ENCODE results near the gene PPT1.

The PPT1 gene

DNA sequence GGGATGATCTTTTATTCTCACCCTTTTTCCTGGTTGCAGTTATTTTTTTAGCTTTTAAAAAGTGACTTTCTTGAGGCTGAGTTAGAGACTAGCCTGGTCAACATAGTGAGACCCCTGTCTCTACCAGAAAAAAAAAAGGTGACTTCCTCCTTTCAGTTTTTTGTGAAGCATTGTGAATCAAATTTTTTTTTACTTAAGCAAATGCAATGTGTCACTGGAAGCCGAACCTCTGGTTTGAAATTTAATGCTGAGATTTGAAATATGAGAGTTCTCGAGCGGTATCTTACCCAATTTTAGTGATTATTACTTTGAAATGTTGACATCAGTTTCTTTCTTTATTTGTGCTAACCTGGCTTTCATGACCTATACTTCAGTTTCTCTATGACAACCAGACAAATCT lies 52.9 kb downstream of the PPT1 start:
- TF ChIP-seq, protein P1, sequence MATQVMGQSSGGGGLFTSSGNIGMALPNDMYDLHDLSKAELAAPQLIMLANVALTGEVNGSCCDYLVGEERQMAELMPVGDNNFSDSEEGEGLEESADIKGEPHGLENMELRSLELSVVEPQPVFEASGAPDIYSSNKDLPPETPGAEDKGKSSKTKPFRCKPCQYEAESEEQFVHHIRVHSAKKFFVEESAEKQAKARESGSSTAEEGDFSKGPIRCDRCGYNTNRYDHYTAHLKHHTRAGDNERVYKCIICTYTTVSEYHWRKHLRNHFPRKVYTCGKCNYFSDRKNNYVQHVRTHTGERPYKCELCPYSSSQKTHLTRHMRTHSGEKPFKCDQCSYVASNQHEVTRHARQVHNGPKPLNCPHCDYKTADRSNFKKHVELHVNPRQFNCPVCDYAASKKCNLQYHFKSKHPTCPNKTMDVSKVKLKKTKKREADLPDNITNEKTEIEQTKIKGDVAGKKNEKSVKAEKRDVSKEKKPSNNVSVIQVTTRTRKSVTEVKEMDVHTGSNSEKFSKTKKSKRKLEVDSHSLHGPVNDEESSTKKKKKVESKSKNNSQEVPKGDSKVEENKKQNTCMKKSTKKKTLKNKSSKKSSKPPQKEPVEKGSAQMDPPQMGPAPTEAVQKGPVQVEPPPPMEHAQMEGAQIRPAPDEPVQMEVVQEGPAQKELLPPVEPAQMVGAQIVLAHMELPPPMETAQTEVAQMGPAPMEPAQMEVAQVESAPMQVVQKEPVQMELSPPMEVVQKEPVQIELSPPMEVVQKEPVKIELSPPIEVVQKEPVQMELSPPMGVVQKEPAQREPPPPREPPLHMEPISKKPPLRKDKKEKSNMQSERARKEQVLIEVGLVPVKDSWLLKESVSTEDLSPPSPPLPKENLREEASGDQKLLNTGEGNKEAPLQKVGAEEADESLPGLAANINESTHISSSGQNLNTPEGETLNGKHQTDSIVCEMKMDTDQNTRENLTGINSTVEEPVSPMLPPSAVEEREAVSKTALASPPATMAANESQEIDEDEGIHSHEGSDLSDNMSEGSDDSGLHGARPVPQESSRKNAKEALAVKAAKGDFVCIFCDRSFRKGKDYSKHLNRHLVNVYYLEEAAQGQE (IDR thresholded peaks at IDR 0.05; ENCODE audit: insufficient read depth in 1 of 2, low read depth in 2 of 2, low read length in 2 of 2), result no peak
- TF ChIP-seq TAF1 (IDR thresholded peaks at IDR 0.05; ENCODE audit: borderline replicate concordance, insufficient read depth, low read length) (no peak), POLR2AphosphoS5 (IDR thresholded peaks at IDR 0.05; ENCODE audit: low read depth, low read length) (no peak), SIN3A (IDR thresholded peaks at IDR 0.05; ENCODE audit: borderline replicate concordance, insufficient read depth, low read length) (no peak), FOXP2 (optimal IDR thresholded peaks at IDR 0.05; ENCODE audit: borderline replicate concordance, extremely low read depth, extremely low read length, insufficient read depth) (no peak)

DNA sequence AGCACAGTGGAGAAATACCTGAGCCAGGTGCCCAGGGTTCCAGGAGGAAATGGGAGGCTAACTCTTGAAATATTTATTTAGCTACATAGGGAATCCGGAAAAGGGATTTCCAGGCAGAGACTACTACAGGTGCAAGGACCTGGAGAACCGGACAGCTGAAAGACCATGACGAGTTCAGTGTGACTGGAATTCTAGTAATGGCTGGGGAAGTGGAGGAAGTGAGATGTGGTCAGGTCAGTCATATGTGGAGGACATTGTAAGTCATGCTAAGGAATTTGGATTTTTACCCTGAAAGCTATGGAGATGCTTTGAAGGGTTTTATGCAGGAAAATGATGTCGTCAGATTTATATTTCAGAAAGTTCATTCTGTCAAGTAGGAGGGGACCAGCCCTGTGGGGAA lies 54.7 kb downstream of the PPT1 start:
- TF ChIP-seq POLR2AphosphoS5 (IDR thresholded peaks at IDR 0.05; ENCODE audit: low read depth, low read length) (no peak), SIN3A (IDR thresholded peaks at IDR 0.05; ENCODE audit: borderline replicate concordance, insufficient read depth, low read length) (no peak), TAF1 (IDR thresholded peaks at IDR 0.05; ENCODE audit: borderline replicate concordance, insufficient read depth, low read length) (no peak), FOXP2 (optimal IDR thresholded peaks at IDR 0.05; ENCODE audit: borderline replicate concordance, extremely low read depth, extremely low read length, insufficient read depth) (no peak)
- TF ChIP-seq, protein P1 (IDR thresholded peaks at IDR 0.05; ENCODE audit: insufficient read depth in 1 of 2, low read depth in 2 of 2, low read length in 2 of 2), result no peak

DNA sequence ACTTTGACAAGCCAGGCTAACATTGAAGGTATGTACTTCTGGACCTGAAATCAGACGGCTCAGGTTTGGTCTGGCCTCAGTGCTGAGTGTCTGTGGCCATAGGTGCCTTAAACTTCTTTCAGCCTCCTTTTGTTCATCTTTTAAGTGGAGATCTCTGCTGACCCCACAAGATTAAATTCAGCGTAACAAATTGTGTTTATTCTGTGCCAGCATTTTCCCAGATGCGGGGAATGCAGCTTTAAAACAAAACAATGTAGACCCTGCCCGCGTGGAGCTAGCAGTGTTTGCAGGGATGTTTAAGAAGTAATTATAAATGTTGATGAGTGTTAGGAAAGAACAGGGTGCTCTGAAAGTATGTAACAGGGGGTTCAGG lies 55.6 kb downstream of the PPT1 start:
- TF ChIP-seq SIN3A (IDR thresholded peaks at IDR 0.05; ENCODE audit: borderline replicate concordance, insufficient read depth, low read length) (no peak), POLR2AphosphoS5 (IDR thresholded peaks at IDR 0.05; ENCODE audit: low read depth, low read length) (no peak), TAF1 (IDR thresholded peaks at IDR 0.05; ENCODE audit: borderline replicate concordance, insufficient read depth, low read length) (no peak), FOXP2 (optimal IDR thresholded peaks at IDR 0.05; ENCODE audit: borderline replicate concordance, extremely low read depth, extremely low read length, insufficient read depth) (no peak)
- TF ChIP-seq, protein P1 (IDR thresholded peaks at IDR 0.05; ENCODE audit: insufficient read depth in 1 of 2, low read depth in 2 of 2, low read length in 2 of 2), result no peak

DNA sequence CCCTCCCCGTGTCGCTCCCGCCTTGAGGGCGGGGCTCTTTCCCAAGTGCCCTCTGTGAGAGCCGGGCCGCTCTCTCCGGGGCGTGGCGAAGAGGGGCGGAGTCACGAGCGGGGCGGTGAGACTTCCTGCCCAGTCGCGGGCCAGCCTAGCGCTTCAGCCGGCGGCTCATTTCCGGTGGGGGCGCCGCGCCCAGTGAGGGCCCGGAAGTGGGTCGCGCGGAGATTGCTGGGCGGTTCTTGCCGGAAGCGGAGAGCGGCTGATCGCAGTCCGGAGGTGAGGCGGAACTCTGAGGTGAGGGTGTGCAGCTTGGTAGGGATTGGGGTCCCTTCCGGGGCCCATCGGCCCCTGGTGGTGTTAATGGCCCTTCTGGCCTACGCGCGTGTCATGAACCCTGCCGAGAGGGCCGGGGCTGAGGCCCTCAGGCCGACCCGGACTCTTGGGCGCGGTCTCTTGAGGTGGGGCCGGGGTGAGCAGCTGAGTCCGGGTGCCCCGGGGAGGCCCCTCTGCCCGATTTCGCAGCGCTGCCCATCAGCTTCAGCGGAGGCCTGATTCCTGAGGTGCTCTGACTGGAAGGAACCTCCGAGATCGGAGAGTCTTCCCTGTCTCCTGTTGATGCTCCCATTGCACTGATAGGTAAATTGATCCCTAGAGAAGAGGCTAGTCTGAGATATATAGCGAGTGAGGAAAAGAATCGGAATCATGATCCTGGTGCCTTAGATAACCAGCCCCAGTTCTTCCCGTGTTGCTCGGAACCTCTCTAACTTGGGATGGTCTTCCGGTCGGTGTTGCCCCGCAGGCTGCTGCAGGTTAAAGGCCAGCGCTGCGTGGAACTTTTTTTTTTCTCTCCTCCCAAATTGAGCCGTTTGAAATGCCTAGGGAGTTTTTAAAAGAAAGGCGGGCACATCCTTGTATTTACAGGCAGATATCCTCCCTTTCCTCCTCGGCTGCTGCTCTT lies 56.3 kb downstream of the PPT1 start, which contains the start of gene CAP1:
CAP1 (plus strand) TSS at position 219 of the 955 bp plus-strand sequence. CDS start 18,618 bp downstream, outside the sequence.
- TF ChIP-seq POLR2AphosphoS5 (IDR thresholded peaks at IDR 0.05; ENCODE audit: low read depth, low read length) (peak; percentile 50; the same call in 1 of the 2 replicates), SIN3A (IDR thresholded peaks at IDR 0.05; ENCODE audit: borderline replicate concordance, insufficient read depth, low read length) (peak; percentile 32; the same call in 1 of the 2 replicates), FOXP2 (optimal IDR thresholded peaks at IDR 0.05; ENCODE audit: borderline replicate concordance, extremely low read depth, extremely low read length, insufficient read depth) (peak; percentile 73), TAF1 (IDR thresholded peaks at IDR 0.05; ENCODE audit: borderline replicate concordance, insufficient read depth, low read length) (0 out of 2 replicates have a peak, but pooled peaks have one; percentile 35)
- TF ChIP-seq, protein P1 (IDR thresholded peaks at IDR 0.05; ENCODE audit: insufficient read depth in 1 of 2, low read depth in 2 of 2, low read length in 2 of 2), result 0 out of 4 replicates have a peak, but pooled peaks of 1 of the 2 experiments have one; percentile 22

All from PFSK-1 (cell line).